ENCODE results near the gene ANOS1. TPM values are rescaled to one million over a fixed set of nuclear protein-coding genes. Genes with fewer than 3 reads are reported as not detected.

The ANOS1 gene
- polyA plus RNA-seq, 3 donors: 0.07 to 0.18 TPM; not detected in 1

GRCh38 chrX:8673201-8673600 is 58.7 kb downstream of the ANOS1 start:
- H3K36me3 Mint-ChIP-seq: no peaks in the 10 kb centered on the region
- Histone ChIP-seq H3K36me3 (replicated peaks in 1 of 2; ENCODE audit: control insufficient read depth in 1 of 2, insufficient read depth in 2 of 2, low read length in 2 of 2) (no peaks in the 10 kb centered on the region), H3K9ac (ENCODE audit: insufficient read depth, low read length, poor library complexity, severe bottlenecking) (no peak overlapping the region), H2AFZ (ENCODE audit: insufficient read depth, low read depth, low read length, poor library complexity, severe bottlenecking) (no peak overlapping the region), H3K27me3 (ENCODE audit: control insufficient read depth in 2 of 2, insufficient read depth in 2 of 2, low read length in 2 of 2) (no peaks in the 10 kb centered on the region), H3K27ac (ENCODE audit: low read depth in 1 of 2, low read length in 2 of 2) (no peak overlapping the region), H3K4me2 (replicated peaks; ENCODE audit: extremely low read depth, low read length, poor library complexity, severe bottlenecking) (no peak overlapping the region), H3K79me2 (ENCODE audit: insufficient read depth, low read length) (no peaks in the 10 kb centered on the region), H3K4me3 (replicated peaks in 1 of 3; ENCODE audit: low read depth in 2 of 3, low read length in 3 of 3) (no peak overlapping the region), H3K9me3 (replicated peaks in 1 of 2; ENCODE audit: control insufficient read depth in 1 of 2, insufficient read depth in 1 of 2, low read length in 2 of 2) (no peaks in the 10 kb centered on the region), H3K4me1 (ENCODE audit: control insufficient read depth in 1 of 2, insufficient read depth in 2 of 2, low read length in 2 of 2) (no peaks in the 10 kb centered on the region), H4K20me1 (ENCODE audit: insufficient read depth, low read length) (no peaks in the 10 kb centered on the region)
- intact Hi-C loops (cut with micrococcal nuclease): no loop called here
- H3K4me3 Mint-ChIP-seq: no peak overlapping the region
- no peak for TF ChIP-seq CTCF (IDR thresholded peaks at IDR 0.05)
- no peak for DNase-seq
- H3K4me1 Mint-ChIP-seq: peaks cover 5% of the 10 kb centered on the region
- 100% methylated on average over 1 of the region's 5 CpGs for WGBS (ENCODE audit: insufficient coverage)
- no peak overlapping the region for H3K27ac Mint-ChIP-seq
- H3K27me3 Mint-ChIP-seq (ENCODE audit: low read depth in 3 of 3): peaks cover 0 to 2% (median 0%) of the 10 kb centered on the region in 3 donors
- peaks cover 0 to 2% (median 0%) of the 10 kb centered on the region in 7 donors for H3K9me3 Mint-ChIP-seq

GRCh38 chrX:8672176-8672575 is 59.8 kb downstream of the ANOS1 start:
- Mint-ChIP-seq H3K27me3 (ENCODE audit: low read depth in 3 of 3) (peaks cover 0 to 2% (median 0%) of the 10 kb centered on the region in 3 donors), H3K27ac (peak overlapping the region in 1 of 7 donors; percentile 66), H3K36me3 (no peaks in the 10 kb centered on the region), H3K4me1 (peaks cover 5% of the 10 kb centered on the region), H3K9me3 (peaks cover 0 to 3% (median 0%) of the 10 kb centered on the region in 7 donors), H3K4me3 (no peak overlapping the region)
- 94% methylated on average over 2 of the region's 2 CpGs for WGBS (ENCODE audit: insufficient coverage)
- no peaks in the 10 kb centered on the region for H3K4me1 ChIP-seq (ENCODE audit: control insufficient read depth in 1 of 2, insufficient read depth in 2 of 2, low read length in 2 of 2)
- no peaks in the 10 kb centered on the region for H3K36me3 ChIP-seq (replicated peaks in 1 of 2; ENCODE audit: control insufficient read depth in 1 of 2, insufficient read depth in 2 of 2, low read length in 2 of 2)
- no peak for DNase-seq
- H3K27ac ChIP-seq (ENCODE audit: low read depth in 1 of 2, low read length in 2 of 2): no peak overlapping the region
- H3K9me3 ChIP-seq (replicated peaks in 1 of 2; ENCODE audit: control insufficient read depth in 1 of 2, insufficient read depth in 1 of 2, low read length in 2 of 2): no peaks in the 10 kb centered on the region
- H3K79me2 ChIP-seq (ENCODE audit: insufficient read depth, low read length): no peaks in the 10 kb centered on the region
- intact Hi-C loops (cut with micrococcal nuclease): no loop called here
- no peaks in the 10 kb centered on the region for H4K20me1 ChIP-seq (ENCODE audit: insufficient read depth, low read length)
- H3K9ac ChIP-seq (ENCODE audit: insufficient read depth, low read length, poor library complexity, severe bottlenecking): no peak overlapping the region
- TF ChIP-seq CTCF (IDR thresholded peaks at IDR 0.05): no peak
- no peak overlapping the region for H2AFZ ChIP-seq (ENCODE audit: insufficient read depth, low read depth, low read length, poor library complexity, severe bottlenecking)
- no peak overlapping the region for H3K4me2 ChIP-seq (replicated peaks; ENCODE audit: extremely low read depth, low read length, poor library complexity, severe bottlenecking)
- H3K27me3 ChIP-seq (ENCODE audit: control insufficient read depth in 2 of 2, insufficient read depth in 2 of 2, low read length in 2 of 2): no peaks in the 10 kb centered on the region
- H3K4me3 ChIP-seq (replicated peaks in 1 of 3; ENCODE audit: low read depth in 2 of 3, low read length in 3 of 3): no peak overlapping the region
